CD4-positive, CD25-positive, alpha-beta regulatory T cell (primary cell): ENCODE data around the gene SDR42E2. TPM values are rescaled to one million over a fixed set of nuclear protein-coding genes. Genes with fewer than 3 reads are reported as not detected.

ENCODE experiments used
- ATAC-seq, 2 donors: fragments of 150-1000 bp; cut with Tn5 transposase; one replicate each; pipeline ENCODE4 v1.10.0; 2021; ENCODE audit warnings: low read depth in 2 of 2, moderate number of reproducible peaks in 2 of 2, moderate library complexity in 1 of 2
- DNase-seq, 3 donors: peaks; one replicate each; pipeline versions ENCODE4 v3.0.0 to v3.0.0-alpha.2; 2012 to 2022; ENCODE audit warnings: mixed read lengths in 1 of 3
- H3K27ac ChIP-seq: one replicate; pipeline ENCODE4 v1.7.0; 2013; ENCODE audit warnings: mild to moderate bottlenecking, low read length; ENCODE audit not compliant: insufficient read depth, poor library complexity, severe bottlenecking
- H3K27me3 ChIP-seq: one replicate; pipeline ENCODE4 v1.7.0; 2013; ENCODE audit warnings: low read length; ENCODE audit not compliant: control insufficient read depth, insufficient read depth
- H3K36me3 ChIP-seq: one replicate; pipeline ENCODE4 v1.7.0; 2013; ENCODE audit warnings: mild to moderate bottlenecking, low read length, moderate library complexity; ENCODE audit not compliant: control insufficient read depth, insufficient read depth
- H3K4me1 ChIP-seq: 2 replicates; pipeline ENCODE4 v1.7.0; 2013; ENCODE audit warnings: mild to moderate bottlenecking, low read length; ENCODE audit not compliant: insufficient read depth, control insufficient read depth, poor library complexity, severe bottlenecking
- H3K4me3 ChIP-seq: one replicate; pipeline ENCODE4 v1.7.0; 2013; ENCODE audit warnings: low read depth, mild to moderate bottlenecking, low read length, moderate library complexity
- H3K9me3 ChIP-seq, 2 experiments: 1 replicate in 1 of 2; 2 replicates in 1 of 2; pipeline ENCODE4 v1.7.0; 2013; ENCODE audit warnings: low read length in 2 of 2, mild to moderate bottlenecking in 1 of 2, moderate library complexity in 1 of 2; ENCODE audit not compliant: control insufficient read depth in 2 of 2
- H3K27ac Mint-ChIP-seq, 3 donors: one replicate each; pipeline ENCODE4 v1.8.0; 2020 to 2022; ENCODE audit warnings: mild to moderate bottlenecking in 3 of 3, mixed read lengths in 3 of 3, moderate library complexity in 2 of 3
- H3K27me3 Mint-ChIP-seq: one replicate; pipeline ENCODE4 v1.8.0; 2022; ENCODE audit warnings: mild to moderate bottlenecking, mixed read lengths
- H3K36me3 Mint-ChIP-seq: one replicate; pipeline ENCODE4 v1.8.0; 2020; ENCODE audit warnings: mixed read lengths
- H3K4me1 Mint-ChIP-seq, 4 donors: one replicate each; pipeline ENCODE4 v1.8.0; 2020 to 2022; ENCODE audit warnings: mixed read lengths in 4 of 4, mild to moderate bottlenecking in 1 of 4
- H3K4me3 Mint-ChIP-seq, 4 donors: one replicate each; pipeline ENCODE4 v1.8.0; 2020 to 2022; ENCODE audit warnings: mild to moderate bottlenecking in 4 of 4, mixed read lengths in 4 of 4, moderate library complexity in 3 of 4
- H3K9me3 Mint-ChIP-seq, 7 donors: one replicate each; pipeline ENCODE4 v1.8.0; 2020 to 2022; ENCODE audit warnings: mixed read lengths in 7 of 7, mild to moderate bottlenecking in 3 of 7, moderate library complexity in 2 of 7
- polyA plus RNA-seq, 4 donors: library from polyadenylated mRNA; unstranded; fragments of 300-500 nt; fragmentation: Illumina TruSeq; gene quantifications; one replicate each; pipeline ENCODE4 v1.2.3, GENCODE V29; 2021
- total RNA-seq: library from RNA; stranded (reverse); gene quantifications from one replicate; pipeline ENCODE4 v1.2.3, GENCODE V29; 2022

The SDR42E2 gene
- total and polyA plus RNA-seq, 5 donors from 2014 or later = 0.60 to 3.5 (median 0.76) TPM

DNA sequence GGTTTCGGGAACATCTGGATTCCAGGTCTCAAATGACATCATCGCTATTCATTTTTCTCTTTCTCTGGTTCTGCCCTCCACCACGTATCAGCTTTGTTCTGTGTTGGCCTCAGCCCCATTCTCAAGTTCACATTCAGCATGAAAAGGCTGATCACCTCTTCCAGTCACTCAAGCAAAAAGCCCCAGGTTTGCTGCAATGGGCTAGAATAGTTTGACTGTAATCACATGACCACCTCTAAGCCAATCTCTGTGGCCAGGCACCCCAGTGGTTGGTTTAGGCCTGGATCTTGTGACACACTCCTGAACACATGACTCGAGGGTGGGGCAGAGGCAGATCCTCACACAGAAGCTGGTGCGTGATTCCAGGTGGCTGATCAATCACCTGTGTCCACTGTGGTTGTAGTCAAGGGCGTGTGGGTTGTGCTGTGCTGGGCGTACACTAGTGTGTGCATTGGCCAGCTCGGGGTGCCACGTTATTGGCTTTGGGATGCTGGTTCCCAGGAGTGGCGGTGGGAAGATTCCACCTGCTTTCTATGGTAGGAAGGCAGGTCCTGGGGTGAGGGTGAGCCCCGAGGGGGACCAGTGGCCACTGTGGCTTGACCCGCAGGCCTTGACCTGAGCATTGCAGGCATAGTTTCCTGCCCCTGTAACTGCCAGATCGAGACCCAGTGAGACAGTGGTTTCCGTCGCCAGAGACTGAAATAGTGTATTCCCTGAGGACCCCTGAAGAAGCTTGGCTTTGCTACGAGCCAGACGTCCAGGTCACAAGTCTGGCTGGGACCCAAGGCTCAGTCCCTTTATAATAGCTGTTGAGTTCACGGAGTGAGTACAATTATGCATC lies 55.8 kb downstream of the SDR42E2 start:
- H3K27me3 Mint-ChIP-seq = no peaks in the 10 kb centered on the region
- H3K4me3 ChIP-seq = no peak overlapping the region
- no peak overlapping the region for H3K27ac ChIP-seq
- H3K9me3 ChIP-seq = no peaks in the 10 kb centered on the region
- H3K27me3 ChIP-seq = no peaks in the 10 kb centered on the region
- no peak overlapping the region for H3K4me3 Mint-ChIP-seq
- no peaks in the 10 kb centered on the region for H3K9me3 Mint-ChIP-seq
- ATAC-seq (peak in 1 of 2 donors; percentile 39), DNase-seq (peak in 1 of 3 donors; percentile 32)
- peak overlapping the region in 2 of 3 donors; percentile 14 to 23 for H3K27ac Mint-ChIP-seq
- H3K36me3 ChIP-seq = peaks cover 2% of the 10 kb centered on the region
- H3K4me1 Mint-ChIP-seq = peaks cover 4 to 29% (median 19%) of the 10 kb centered on the region in 4 donors
- H3K36me3 Mint-ChIP-seq = peaks cover 17% of the 10 kb centered on the region
- no peaks in the 10 kb centered on the region for H3K4me1 ChIP-seq

DNA sequence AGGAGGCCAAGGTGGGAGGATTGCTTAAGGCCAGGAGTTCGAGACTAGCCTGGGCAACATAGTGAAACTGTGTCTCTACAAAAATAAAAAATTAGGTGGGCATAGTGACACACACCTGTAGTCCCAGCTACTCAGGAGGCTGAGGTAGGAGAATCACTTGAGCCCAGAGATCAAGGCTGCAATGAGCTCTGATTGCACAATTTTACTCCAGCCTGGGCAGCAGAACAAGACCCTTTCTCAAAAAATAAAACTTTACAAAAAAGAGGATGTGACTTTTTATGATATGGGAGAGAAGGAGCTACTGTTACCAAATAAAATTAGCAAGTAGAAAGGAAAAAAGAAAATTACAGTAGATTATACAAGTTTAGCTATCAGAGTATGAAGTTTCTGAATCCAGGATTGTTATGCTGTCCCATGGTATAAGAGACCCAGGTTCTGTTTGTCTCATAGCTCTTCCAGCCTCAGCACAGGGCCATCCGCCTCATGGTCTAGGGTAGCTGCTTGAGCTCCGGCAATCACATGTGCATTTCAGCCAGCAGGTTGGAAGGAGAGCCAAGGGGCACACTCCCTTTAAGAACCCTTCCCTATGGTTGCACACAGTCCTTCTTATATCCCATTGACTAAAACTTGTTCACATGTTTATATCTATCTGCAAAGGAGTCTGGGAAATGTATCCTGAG lies 57.2 kb downstream of the SDR42E2 start:
- no peaks in the 10 kb centered on the region for H3K27me3 ChIP-seq
- no peak overlapping the region for H3K27ac ChIP-seq
- H3K9me3 ChIP-seq = no peaks in the 10 kb centered on the region
- Mint-ChIP-seq H3K36me3 (peaks cover 8% of the 10 kb centered on the region), H3K27ac (peak overlapping the region in 1 of 3 donors; percentile 62), H3K4me3 (no peak overlapping the region), H3K27me3 (no peaks in the 10 kb centered on the region), H3K9me3 (no peaks in the 10 kb centered on the region), H3K4me1 (peaks cover 4 to 22% (median 15%) of the 10 kb centered on the region in 4 donors)
- peaks cover 2% of the 10 kb centered on the region for H3K36me3 ChIP-seq
- ATAC-seq = no peak
- no peak for DNase-seq
- no peak overlapping the region for H3K4me3 ChIP-seq
- H3K4me1 ChIP-seq = no peaks in the 10 kb centered on the region

DNA sequence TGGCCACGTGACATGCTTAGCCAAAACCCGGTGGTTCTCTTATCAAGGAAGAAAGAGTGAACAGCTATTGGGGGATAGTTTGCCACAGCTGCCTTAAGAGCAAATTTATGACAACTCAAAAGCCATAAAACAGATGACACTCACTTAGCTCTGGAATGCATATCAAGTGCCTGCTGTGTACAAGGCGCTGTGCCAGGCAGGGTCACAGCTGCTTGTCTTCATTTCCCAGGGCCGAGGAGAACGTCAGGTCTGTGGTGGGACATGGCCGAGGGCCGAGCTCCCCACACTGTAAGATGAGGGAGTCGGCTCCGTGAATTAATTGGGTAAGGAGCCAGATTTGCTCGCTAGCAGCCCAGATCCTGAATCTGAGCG lies 57.7 kb downstream of the SDR42E2 start:
- no peak overlapping the region for H3K27ac ChIP-seq
- Mint-ChIP-seq H3K4me3 (no peak overlapping the region), H3K9me3 (no peaks in the 10 kb centered on the region), H3K4me1 (peaks cover 4 to 19% (median 13%) of the 10 kb centered on the region in 4 donors), H3K36me3 (peaks cover 4% of the 10 kb centered on the region), H3K27me3 (no peaks in the 10 kb centered on the region), H3K27ac (no peak overlapping the region)
- H3K27me3 ChIP-seq = no peaks in the 10 kb centered on the region
- ATAC-seq (no peak), DNase-seq (no peak)
- no peaks in the 10 kb centered on the region for H3K4me1 ChIP-seq
- peaks cover 2% of the 10 kb centered on the region for H3K36me3 ChIP-seq
- no peaks in the 10 kb centered on the region for H3K9me3 ChIP-seq
- no peak overlapping the region for H3K4me3 ChIP-seq

DNA sequence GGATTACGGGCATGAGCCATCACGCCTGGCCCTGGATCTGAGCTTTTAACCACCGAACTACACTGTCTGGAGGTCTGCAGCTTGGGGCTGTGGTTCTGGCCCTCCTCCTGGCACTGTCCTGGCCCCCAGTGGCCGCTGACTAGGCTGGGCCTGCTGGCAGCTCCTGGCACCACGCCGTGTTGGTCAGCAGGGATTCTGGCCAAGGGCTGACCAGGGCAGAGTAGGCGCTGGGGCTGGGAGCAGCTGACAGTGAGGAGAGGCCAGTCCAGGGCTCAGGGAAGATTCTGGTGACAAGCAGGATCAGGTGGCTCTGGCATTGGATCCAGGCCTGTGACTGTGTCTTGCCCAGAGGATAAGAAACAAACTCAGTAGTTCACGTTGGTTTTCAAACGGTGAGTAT lies 58.4 kb downstream of the SDR42E2 start:
- Histone ChIP-seq H3K36me3 (peaks cover 2% of the 10 kb centered on the region), H3K4me3 (no peak overlapping the region), H3K27me3 (no peaks in the 10 kb centered on the region), H3K4me1 (no peaks in the 10 kb centered on the region), H3K9me3 (no peaks in the 10 kb centered on the region), H3K27ac (no peak overlapping the region)
- Mint-ChIP-seq H3K4me1 (peaks cover 4 to 15% (median 9%) of the 10 kb centered on the region in 4 donors), H3K36me3 (peaks cover 3% of the 10 kb centered on the region), H3K4me3 (no peak overlapping the region), H3K9me3 (no peaks in the 10 kb centered on the region), H3K27me3 (no peaks in the 10 kb centered on the region), H3K27ac (peak overlapping the region in 1 of 3 donors; percentile 51)
- ATAC-seq (no peak), DNase-seq (no peak)

DNA sequence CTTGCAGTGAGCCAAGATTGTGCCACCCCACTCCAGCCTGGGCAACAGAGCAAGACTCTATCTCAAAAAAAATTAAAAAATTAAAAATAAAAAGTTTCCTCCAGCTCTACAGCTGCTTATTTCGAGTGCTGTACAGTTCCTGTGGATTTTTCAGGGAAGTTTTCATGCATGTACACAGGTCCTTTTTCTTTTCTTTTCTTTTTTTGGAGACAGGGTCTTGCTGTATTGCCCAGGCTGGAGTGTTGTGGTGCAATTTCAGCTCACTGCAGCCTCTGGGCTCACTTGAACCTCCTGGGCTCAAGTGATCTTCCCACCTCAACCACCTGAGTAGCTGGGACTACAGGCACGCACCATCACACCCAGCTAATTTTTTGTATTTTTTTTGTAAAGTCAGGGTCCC lies 59.7 kb downstream of the SDR42E2 start:
- Mint-ChIP-seq H3K27me3 (no peaks in the 10 kb centered on the region), H3K9me3 (no peaks in the 10 kb centered on the region), H3K4me1 (peaks cover 0 to 7% (median 3%) of the 10 kb centered on the region in 4 donors), H3K36me3 (peaks cover 4% of the 10 kb centered on the region), H3K27ac (peak overlapping the region in 1 of 3 donors; percentile 38), H3K4me3 (no peak overlapping the region)
- no peak overlapping the region for H3K27ac ChIP-seq
- ATAC-seq (no peak), DNase-seq (no peak)
- no peaks in the 10 kb centered on the region for H3K4me1 ChIP-seq
- no peak overlapping the region for H3K4me3 ChIP-seq
- no peaks in the 10 kb centered on the region for H3K27me3 ChIP-seq
- H3K36me3 ChIP-seq = peaks cover 2% of the 10 kb centered on the region
- no peaks in the 10 kb centered on the region for H3K9me3 ChIP-seq

DNA sequence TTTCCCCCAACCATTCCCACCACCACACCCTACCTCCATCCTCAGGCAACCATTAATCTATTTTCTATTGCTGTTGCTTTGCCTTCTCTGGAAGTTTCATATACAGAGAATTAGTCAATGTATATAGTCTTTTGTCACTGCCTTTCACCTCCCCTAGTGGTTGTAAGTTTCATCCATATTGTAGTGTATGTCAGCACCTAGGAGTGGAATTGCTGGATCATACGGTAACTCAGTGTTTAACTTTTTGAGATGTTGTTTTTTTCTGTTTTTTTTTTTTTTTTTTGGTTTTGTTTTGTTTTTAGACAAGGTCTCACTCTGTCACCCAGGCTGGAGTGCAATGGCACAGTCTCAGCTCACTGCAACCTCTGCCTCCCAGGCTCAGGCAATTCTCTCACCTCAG lies 60.7 kb downstream of the SDR42E2 start:
- Mint-ChIP-seq H3K4me1 (peaks cover 0 to 7% (median 3%) of the 10 kb centered on the region in 4 donors), H3K4me3 (no peak overlapping the region), H3K36me3 (peaks cover 4% of the 10 kb centered on the region), H3K27ac (peak overlapping the region in 1 of 3 donors; percentile 79), H3K27me3 (no peaks in the 10 kb centered on the region), H3K9me3 (no peaks in the 10 kb centered on the region)
- H3K27me3 ChIP-seq = no peaks in the 10 kb centered on the region
- H3K9me3 ChIP-seq = no peaks in the 10 kb centered on the region
- H3K4me1 ChIP-seq = no peaks in the 10 kb centered on the region
- ATAC-seq = no peak
- no peak overlapping the region for H3K27ac ChIP-seq
- peaks cover 5% of the 10 kb centered on the region for H3K36me3 ChIP-seq
- no peak for DNase-seq
- H3K4me3 ChIP-seq = no peak overlapping the region

DNA sequence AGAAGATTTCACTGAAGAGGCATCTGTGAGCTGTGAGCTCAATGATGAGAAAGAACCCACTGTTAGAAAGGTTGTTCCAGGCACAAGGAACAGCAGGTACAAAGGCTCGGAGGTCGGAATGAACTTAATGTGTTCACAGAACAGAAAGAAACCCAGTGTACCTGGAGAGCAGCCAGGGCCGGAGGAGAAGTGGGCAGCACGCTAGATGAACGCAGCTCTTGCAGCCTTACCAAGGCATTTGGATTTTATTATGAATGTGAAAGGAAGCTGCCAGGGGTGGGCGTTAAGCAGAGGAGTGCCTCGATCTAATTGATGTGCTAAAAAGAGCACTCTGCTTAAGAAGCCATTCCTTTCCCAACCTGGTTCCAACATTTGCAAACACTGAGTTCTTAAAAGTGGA lies 62.8 kb downstream of the SDR42E2 start:
- Mint-ChIP-seq H3K4me3 (no peak overlapping the region), H3K4me1 (peaks cover 0 to 7% (median 3%) of the 10 kb centered on the region in 4 donors), H3K9me3 (no peaks in the 10 kb centered on the region), H3K36me3 (peaks cover 12% of the 10 kb centered on the region), H3K27me3 (no peaks in the 10 kb centered on the region), H3K27ac (peak overlapping the region in 1 of 3 donors; percentile 4)
- DNase-seq = no peak
- H3K27me3 ChIP-seq = no peaks in the 10 kb centered on the region
- H3K4me3 ChIP-seq = no peak overlapping the region
- H3K27ac ChIP-seq = no peak overlapping the region
- no peak for ATAC-seq
- H3K9me3 ChIP-seq = no peaks in the 10 kb centered on the region
- no peaks in the 10 kb centered on the region for H3K4me1 ChIP-seq
- H3K36me3 ChIP-seq = peaks cover 13% of the 10 kb centered on the region
